NCI-H2081 (cell line): ENCODE results near the gene LRG1.
"Not testable (repeated sequence)": the region's sequence is repeated elsewhere in the genome, so short reads cannot be mapped to it uniquely, and the experiment has no call there.

Experiments used
- DNase-seq, 2 experiments: peaks; one replicate each; lab custom pipeline; 2025; lab: John Stamatoyannopoulos, UW

The LRG1 gene

DNA sequence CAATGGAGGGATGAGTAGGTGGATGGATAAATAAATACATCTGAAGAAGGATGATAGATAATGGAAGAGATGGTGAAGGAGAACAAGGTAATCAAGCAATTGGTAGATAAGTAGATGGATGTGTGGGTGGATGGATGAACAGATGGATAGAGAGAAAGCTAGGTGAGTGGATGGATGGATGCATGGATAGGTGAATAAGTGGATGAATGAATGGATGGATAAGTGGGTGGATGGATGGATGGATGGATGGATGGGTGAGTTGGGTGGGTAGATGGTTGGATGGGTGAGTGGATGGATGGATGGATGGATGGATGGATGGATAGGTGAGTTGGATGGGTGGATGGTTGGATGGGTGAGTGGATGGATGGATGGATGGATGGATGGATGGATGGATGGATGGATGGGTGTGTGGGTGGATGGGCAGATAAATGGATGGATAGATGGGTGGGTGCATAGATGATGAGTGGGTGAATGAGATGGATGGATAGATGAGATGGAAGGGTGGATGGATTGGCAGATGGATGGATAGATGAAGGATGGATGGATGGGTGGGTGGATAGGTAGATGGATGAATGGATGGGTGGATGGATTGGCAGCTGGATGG lies 13.4 kb upstream of the LRG1 start:
- DNase-seq, result no peak

DNA sequence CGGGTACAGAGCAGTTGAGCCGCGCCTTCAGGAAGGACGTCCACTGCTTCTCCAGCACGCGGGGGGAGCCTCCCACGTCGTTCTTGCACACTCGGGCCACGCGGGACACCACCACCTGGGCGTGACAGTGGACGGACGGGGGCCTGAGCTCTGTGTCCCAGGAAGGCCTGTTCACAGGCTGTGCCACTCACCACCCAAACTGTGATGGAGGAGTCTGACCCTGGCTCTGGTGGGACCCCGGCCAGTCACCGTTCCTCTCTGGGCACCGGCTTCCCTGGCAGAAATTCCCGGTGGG lies 12.6 kb upstream of the LRG1 start:
- no peak for DNase-seq

DNA sequence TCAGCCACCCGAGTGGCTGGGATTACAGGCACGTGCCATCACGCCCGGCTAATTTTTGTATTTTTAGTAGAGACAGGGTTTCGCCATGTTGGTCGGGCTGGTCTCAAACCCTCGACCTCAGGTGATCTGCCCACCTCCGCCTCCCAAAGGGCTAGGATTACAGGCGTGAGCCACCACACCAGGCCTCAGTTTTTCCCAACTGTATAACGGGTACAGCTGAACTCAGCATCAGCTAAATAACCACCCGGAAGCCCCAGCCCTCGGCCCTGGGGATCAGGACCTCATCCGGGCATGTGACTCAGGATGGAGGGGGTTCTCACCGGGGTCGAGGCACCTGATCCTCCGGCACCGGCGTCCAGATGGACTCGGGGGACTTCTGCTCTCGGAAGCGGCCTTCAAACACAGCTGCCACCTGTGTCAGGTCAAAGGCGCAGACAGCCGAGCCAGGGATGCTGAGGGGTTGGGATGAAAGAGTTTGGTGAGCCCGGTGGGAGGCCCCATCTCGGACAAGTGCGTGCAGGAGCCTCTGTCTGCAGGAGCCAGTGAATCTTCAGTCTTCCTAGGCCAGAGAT lies 10.7 kb upstream of the LRG1 start:
- no peak for DNase-seq

DNA sequence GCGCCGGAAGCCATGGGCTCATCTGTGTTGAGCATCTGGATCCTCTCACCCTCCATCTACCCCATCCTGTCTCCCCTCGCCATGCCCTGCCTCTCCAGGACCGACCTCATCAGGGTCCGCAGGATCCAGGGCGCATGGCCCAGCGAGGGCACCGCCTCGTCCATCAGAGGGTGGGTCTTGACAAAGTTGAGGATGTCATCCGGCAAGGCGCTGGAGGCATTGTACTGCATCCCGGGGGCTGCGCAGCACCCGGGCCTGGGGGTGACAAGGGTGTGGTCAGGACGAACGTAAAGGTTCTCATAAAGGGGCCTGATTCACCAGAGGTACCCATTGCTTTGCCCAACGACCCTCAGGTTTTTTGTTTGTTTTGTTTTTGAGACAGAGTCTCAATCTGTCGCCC lies 10.2 kb upstream of the LRG1 start:
- DNase-seq, result no peak

DNA sequence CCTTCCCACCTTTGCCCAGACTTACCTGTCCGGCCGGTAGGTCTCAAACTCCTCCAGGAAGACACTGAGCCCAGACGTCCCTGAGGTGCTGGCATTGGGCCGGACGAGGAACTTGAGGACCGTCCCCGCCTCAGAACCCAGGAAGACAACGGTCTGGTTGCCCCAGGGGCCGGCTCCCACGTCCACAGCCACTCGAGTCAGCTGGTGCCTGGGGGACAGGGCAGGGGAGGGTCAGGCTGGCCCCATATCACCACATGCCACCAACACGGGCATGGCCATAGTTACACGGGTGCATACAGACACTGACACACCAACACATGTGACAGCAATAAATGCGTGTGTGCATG lies 8.4 kb upstream of the LRG1 start:
- no peak for DNase-seq

DNA sequence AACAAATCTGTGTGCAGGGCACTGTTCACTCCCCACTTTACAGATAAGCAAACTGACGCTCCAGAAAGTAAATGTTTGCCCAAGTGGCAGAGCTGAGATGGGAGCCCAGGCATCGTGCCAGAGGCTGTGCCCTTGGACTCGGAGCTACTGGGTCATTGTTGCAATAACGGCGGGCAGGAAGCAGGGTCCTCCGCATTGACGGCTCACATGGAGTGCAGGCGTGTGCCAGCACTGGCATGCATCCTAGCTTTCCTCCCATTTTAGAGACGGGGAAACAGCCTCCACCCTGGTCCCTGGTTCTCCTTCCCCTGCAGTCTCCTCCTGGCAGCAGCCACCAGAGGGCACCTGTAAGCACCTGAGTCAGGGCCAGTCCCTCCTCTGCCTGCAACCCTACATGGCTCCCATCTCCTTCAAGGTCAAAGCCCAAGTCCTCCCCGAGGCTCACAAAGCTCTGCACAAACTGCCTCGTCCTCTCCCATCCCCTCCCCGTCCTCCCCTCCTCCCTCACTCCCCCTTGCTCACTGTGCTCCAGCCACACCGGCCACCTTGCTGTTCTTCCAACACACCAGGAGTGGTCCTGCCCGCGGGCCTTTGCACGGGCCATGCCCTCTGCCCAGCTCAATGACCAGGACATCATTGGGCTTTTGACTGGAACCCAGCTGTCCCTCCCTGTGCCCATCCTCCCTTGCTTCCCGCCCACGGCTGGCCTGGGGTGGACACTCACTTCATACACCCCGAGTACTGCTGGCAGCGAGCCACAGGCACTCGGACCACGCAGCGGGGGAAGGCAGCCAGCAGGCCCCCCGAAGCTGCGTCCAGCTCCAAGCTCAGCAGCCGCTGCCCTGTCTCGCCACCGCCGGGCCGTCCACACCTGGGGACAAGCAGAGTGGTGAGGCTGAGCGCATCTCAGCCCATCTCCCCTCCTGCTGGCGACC lies 7.7 kb upstream of the LRG1 start:
- peak in 1 of 2 experiments; percentile 24 for DNase-seq

DNA sequence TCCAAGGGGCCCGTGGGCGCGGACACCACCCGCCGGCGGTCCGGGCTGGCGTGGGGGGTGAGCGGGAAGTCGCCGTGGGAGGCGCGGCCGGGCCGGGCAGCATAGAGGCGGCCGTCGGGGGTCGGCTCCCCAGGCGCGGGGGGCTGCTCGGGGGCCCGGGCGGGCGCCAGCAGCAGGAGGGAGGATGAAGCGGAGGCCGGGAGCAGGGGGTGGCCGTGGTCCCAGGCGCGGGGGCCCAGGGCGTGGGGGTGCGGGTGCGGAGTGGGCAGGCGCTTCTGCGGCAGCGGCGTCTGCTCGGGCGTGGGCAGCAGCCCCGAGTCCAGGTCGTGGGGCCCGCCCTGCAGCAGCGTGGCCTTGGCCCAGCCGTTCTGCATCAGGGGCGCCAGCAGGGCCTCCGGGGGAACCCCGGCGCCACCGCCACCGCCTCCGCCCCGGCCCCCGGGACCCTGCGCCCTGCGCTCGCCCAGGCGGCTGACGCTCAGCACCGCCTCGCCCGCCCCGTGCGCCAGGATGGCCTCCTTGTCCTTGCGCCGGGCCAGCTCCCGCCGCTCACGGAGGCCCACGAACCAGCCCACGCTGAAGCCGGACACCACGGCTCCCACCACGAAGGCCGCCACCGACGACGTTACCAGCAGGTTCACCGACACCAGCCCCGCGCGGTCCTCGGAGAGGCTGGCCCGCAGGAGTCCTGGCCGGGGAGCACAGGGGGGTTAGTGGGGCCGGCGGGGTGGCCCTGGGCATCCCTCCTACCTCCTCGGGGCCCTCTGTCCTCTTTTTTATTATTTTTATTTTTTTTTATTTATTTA lies 4.2 kb upstream of the LRG1 start:
- DNase-seq, result no peak

DNA sequence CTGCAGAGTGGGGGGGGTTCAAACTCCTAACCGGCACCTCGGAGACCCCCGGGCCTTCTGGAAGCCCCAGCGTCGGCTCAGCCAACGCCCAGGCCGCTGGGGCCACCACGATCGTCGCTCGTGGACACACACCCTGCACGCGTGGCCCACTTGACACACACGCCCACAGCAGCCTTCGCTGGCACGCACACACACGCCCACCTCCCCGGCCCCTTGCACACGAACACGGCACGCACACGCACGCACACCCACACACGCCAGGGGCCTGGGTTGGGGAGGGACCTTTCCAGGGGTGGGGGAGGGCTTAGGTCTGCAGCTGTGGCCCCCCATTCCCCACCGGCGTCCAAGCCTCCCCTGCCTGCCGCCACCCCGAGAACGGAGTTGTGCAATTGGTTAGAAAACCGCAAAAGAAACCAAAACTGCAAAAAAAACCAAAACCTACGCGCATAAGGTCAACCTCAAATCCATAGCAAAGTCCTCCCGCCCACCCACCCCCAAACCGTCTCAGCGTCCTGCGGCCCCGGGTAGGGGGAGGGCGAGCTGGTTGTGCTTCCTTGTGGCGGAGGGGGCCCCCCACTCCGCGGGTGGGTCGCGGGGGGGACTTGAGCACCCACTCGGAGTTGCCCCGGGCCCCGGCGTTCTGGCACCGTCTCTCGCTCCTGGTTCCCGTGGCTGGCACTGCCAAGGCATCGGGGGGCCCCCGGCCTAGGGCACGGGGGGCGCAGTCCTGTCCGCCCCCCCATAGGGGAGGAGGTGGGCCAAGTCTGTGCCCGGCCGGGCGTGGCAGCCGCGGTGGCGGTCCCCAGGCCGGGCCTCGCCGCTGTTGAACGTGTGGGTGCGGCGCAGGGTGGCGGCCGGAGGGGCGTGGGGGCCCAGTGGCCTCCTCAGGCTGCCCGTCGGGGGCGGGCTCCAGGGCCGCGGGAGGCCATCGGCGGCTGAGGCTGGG lies 3.3 kb upstream of the LRG1 start:
- DNase-seq, result no peak

DNA sequence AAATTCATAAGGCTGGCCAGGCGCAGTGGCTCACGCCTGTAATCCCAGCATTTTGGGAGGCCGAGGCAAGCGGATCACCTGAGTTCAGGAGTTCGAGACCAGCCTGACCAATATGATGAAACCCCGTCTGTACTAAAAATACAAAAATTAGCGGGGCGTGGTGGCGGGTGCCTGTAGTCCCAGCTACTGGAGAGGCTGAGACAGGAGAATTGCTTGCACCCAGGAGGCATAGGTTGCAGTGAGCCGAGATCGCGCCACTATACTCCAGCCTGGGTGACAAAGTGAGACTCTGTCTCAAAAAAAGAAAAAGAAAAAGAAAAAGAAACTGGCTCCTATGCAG lies 1.9 kb upstream of the LRG1 start:
- not testable (repeated sequence) for DNase-seq

DNA sequence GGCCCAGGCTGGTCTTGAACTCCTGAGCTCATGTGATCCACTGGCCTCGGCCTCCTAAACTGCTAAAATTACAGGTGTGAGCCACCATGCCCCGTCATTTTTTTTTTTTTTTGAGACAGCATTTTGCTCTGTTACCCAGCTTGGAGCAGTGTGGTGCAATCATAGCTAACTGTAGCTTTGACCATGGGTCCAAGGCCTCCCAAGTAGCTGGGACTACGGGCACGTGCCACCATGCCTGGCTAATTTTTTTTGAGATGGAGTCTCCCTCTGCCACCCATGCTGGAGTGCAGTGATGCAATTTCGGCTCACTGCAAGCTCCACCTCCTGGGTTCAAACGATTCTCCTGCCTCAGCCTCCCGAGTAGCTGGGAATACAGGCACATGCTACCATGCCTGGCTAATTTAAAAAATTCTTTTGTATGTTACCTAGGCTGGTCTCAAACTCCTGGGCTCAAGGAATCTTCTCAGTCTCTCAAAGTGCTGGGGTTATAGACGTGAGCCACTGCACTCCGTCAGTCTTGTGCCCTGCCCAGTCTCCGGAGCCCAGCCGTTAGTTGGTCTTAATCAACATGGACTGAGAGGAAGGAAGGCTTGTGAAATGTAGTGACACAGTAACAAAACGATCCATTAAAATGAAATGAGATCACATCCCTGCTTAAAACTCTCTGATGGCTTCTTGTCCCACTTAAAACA lies 1.4 kb upstream of the LRG1 start:
- no peak for DNase-seq

DNA sequence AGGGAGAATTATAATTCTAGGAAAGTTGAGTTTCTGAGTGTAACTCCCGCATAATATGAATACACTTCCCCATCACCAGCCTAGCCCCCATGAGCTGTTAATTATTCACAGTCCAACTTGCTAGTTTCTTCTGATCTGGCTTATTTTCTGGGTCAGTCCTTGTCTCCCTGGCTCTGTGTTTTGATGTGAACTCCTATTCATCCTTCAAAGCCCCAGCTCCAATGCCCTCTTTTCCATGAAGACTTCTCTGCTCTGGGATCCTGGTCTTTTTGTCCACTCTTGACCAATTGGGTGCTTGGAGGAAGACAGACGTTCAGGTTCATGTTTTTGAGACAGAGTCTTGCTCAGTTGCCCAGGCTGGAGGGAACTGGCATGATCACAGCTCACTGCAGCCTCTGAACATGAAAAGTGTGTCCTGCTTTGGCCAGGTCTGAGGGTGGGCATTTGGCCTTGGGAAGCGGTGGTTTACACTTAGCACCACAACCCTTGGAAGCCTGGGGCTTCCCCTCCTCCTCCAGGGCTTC lies 605 bp downstream of the LRG1 start:
- DNase-seq, result no peak

DNA sequence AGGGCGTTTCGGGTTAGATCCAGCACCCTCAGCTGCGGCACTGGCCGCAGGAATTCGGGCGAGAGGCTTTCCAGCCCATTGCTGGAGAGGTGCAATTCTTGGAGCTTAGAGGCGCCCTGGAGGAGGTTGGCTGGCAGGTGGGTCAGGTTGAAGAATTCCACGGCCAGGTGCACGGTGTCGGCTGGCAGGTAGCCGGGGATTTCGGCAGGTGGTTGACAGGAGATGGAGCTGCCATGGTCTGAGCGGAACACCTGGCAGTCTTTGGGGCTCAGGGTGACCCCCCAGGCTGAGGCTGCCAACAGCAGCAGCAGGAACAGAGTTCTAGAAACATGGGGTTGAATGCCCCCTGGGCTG lies 1.3 kb downstream of the LRG1 start:
- peak; percentile 14 to 51 for DNase-seq

DNA sequence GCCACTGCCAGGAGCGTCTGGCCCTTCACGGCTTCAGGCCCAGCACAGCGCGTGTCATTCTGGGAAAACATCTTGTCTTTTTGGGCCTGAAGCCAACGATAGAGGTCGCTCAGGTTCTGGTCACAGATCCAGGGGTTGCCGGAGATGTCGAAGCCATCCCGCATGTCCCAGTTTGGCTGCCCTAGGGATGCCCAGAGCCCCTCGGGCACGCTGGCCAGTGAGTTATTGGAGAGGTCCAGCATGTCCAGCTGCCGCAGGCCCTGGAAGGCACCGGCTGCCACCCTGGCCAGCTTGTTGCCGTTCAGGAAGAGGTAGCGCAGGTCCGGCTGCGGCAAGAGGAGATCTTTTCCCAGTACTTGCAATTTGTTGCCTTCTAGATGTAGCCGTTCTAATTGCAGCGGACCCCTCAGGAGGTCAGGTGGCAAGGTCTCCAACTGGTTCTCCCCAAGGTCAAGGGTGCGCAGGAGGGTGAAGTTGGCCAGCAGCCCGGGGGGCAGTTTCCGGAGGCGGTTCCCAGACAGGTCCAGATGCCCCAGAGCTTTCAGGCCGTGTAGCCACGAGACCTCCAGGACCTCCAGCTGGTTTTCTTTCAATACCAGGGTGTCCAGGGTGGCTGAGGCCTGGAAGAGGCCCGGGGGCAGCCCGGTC lies 1.8 kb downstream of the LRG1 start:
- DNase-seq, result no peak

DNA sequence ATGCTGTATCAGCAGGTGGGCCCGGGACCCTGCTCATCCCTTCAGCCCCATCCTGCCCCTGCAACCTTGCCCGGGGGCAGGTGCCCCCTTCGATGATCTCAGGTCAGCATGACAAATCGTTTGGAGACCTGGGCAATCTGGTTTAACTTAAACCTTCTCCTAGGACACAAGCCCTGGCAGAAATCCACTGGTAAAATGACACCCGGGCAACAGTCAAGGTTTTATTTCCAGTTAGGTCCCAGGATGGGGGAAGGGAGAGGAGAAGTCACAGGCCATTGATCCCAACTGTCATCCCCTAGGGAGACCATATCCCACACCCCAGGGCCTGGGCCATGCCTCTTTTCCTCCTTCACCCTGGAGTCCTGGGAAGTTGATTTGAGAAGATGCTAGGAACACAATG lies 3.0 kb downstream of the LRG1 start:
- no peak for DNase-seq

DNA sequence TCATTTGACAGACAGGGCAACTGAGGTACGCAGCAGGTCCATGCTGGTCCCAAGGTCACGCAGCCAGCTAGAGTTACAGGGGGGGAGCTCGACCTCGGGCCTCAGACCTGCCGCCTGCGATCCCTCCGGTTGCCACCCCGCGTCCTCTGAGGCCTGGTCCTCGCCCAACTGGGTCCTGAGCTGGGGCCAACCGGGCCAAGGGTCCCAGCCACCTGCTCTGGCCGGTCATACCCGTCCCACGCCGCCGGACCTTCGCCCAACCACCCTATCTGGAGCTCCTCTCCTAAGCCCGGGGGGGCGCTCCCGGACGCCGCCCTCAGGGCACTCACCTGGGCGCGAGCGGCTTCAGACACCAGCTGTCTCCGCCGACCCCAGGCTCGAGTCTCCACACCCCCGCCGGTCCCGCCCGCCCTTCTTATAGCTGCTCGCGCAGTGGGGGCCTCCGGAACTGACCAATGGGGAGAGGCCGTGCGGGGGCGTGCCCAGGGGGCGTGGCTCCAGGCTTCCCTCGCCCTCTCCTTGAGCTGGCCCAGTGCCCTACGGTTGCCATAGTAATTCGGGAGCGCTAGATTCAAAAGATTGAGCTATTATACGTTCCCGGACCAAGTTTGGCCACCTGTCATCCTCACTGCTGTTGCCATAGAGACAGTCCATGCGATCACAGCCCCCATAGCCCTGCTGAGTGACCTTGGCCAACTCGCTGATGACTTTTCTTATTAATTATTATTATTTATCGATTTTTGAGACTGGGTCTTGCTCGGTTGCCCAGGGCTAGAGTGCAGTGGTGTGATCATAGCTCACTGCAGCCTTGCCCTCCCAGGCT lies 4.8 kb downstream of the LRG1 start, which contains the start of gene PLIN5:
Gene PLIN5 (minus strand): TSS at position 389 of the 823 bp plus-strand sequence. CDS start 1,150 bp downstream, outside the sequence.
- peak; percentile 75 to 85 for DNase-seq

DNA sequence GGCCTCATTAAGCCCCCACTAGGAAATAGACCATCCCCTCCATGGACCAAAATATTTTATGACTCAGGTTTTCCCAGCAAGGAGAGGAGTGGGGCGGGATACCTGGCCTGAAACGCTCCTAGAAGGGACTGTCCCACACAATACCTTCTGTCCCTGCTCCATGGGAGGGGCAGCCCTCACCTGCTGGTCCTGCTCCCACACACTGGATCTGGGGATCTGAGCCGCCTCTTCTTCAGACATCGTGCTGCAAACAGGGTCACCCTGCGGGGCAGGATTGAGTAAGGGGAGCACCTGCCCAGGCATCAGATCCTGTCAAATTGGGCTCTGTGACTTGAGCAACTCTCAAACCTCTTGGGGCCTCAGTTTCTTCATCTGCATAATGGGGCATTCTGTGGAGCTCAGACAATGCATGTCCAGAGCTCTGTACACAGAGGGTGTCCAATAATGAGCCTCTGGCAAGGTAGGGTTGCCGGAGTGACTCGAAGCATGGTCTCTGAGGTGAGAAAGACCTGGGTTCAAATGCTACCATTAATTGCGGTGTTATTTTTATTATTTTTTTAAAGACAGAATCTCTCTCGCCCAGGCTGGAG lies 5.9 kb downstream of the LRG1 start:
- DNase-seq, result no peak

DNA sequence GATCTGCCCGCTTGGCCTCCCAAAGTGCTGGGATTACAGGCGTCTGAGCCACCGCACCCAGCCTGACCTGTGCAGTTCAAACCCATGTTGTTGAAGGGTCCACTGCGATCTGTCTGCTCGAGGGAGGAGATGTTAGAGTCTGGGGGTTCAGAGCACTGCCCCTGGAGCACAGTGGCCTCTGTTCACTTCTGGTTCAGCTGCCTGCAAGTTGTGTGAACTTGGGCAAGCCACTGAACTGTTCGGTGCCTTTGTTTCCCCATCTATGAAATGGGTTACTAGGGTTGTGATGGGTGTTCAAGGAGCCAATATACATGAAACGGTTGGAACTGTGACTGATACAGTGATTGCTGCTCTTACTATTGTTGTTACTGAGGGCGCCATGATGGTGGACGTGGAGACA lies 6.5 kb downstream of the LRG1 start:
- no peak for DNase-seq

DNA sequence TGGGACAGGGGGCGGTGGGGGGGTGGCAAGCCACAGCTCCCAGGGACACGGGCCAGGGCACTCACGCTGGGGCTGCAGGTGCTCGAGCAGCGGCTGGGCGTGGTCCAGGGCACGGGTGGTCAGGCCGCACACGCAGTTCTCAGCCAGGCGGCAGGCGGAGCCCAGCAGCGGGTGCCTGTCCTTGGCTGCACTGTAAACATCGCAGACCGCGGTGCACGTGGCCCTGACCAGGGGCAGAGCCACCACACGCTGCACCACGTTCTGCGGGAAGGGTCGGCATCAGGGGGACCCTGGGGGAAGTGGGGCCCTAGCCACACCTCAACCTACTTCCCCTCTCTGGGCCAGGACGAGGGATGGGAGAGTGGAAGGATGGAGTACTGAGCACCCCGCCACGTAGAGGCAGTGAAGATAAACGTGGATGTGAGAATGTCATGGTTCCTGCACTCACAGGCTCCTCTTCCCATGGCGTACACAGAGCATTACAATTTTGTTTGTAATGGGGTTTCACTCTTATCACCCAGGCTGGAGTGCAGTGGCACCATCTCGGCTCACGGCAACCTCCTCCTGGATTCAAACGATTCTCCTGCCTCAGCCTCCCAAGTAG lies 8.2 kb downstream of the LRG1 start:
- no peak for DNase-seq
